ENCODE data around the gene TBX3.
"Not testable (repeated sequence)": the region's sequence is repeated elsewhere in the genome, so short reads cannot be mapped to it uniquely, and the experiment has no call there.

TBX3 gene

DNA sequence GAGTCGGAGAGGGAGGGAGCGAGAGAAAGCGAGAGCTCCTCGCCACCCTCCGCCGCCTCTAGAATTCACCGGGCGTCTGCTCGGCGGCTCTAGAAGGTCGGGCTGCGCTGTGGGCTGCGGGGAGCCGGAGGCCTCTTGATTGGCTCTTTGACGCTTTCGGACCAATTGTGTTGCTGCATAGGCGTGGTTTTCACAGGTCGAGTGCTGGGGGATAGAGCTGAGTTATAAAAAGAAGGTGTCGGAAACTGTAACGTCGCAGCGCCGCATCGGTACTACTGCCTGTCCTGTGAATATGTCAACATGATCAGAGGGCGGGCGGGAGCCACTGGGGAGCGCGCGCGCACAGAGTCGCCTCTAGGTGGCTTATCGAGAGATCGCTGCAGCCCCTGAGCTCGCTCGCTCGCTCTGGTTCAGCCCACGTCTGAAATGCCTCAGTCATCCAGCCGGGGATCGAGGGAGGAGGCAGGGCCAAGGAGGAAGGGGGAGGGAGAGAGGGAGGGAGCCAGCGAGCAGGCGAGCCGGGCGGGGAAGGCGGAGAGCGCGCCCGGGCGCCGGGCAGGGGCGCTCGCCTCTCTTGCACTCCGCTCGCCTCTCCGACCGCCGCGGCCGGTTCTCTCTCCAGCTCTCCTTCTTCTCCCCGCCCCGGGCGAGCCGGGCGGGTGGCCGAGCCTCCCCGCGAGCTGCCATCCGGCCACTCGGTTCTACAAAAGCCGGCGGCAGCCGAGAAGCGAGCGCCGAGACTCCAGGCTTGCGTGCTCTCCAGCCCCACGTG, at the start of gene TBX3:
TBX3 (minus strand) TSS at position 78 of the 772 bp plus-strand sequence. CDS start 975 bp downstream, outside the sequence.
- Mint-ChIP-seq H3K27ac (no peak within 1 kb of the TSS), H3K4me3 (peak within 1 kb of the TSS; percentile 57), H3K27me3 (peaks cover 92% of the 10 kb centered on the region), H3K36me3 (no peaks in the 10 kb centered on the region), H3K9me3 (no peaks in the 10 kb centered on the region), H3K4me1 (peaks cover 30% of the 10 kb centered on the region)
- peak; percentile 34 for ATAC-seq

DNA sequence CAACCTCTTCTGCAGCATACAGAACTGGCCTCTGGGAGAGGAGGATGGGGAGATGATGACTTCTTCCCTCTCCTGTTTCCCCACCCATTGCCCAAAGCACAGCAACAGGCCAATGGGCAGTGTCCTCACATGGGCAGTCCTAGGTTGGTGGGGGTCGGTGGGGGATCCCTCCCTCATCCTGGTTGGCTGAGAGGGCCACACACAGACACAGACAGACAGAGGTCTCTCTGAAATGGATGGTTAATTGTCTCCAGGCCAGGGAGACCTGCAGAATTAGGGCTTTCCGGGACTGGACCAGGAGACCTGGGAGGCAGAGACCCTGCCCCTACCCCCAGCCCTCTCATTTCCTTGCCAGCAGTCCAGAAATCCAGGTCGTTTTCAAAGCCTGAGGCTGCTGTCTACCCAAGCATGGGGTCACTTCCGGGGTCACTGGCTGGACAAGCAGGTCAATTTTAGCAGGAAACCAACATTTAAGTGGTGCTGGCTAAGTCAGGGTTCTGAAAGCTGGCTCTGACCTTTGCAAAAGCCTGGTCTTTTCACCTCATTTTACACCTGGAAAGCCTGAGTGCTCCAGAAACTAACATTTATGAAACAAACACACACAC, 48.6 kb upstream of the TBX3 start:
- no peaks in the 10 kb centered on the region for H3K4me1 Mint-ChIP-seq
- H3K36me3 Mint-ChIP-seq = no peaks in the 10 kb centered on the region
- no peak for ATAC-seq
- no peaks in the 10 kb centered on the region for H3K9me3 Mint-ChIP-seq
- H3K27me3 Mint-ChIP-seq = peaks cover 30% of the 10 kb centered on the region
- no peak overlapping the region for H3K27ac Mint-ChIP-seq
- no peak overlapping the region for H3K4me3 Mint-ChIP-seq

DNA sequence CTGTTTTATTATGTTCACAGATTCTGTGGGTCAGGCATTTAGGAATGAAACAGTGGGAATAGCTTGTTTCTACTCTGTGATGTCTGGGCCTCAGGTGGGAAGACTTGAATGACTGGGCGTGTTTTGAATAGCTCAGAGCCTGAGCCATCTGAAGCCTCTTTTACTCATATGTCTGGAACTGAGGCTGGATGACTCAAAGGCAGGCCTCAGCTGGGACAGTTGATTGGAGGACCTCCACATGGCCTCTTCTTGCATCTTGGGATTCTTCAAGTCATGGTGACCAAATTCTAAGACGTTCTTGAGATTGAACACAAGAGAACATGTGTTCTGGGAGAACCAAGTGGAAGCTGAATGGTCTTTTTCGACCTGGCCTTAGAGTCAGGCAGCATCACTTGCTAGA, 45.8 kb upstream of the TBX3 start:
- Mint-ChIP-seq H3K4me3 (no peak overlapping the region), H3K27ac (no peak overlapping the region)
- no peak for ATAC-seq

DNA sequence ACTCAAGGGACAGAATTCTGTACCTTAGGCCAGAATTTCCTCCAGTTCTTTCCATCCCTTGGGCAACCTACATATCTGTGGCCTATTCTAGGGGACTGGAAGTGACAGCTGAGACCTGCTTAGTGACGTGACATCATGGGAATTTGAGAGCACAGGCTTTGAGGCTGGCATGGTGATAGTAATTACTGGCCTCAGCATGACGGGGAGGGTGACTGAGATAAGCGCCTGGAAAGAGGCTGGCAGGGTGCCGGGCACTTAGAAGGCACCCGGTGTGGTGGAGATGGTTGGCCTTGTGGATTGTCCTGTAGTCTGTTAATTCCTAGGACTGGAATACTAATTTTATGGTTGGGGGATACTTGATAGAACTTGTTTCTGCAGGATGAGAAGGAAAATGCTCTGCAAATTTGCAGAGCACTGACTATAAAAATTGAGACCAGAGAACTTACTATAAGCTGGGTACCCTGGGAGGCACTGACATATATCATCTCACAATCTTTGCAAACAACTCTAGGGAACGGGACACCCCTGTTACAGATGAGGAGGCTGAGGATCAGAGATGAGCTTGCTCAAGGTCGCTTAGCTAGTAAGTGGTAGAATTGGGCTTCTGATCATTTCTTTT, 42.2 kb upstream of the TBX3 start:
- Mint-ChIP-seq H3K4me1 (no peaks in the 10 kb centered on the region), H3K9me3 (no peaks in the 10 kb centered on the region), H3K36me3 (no peaks in the 10 kb centered on the region), H3K4me3 (no peak overlapping the region), H3K27me3 (peaks cover 8% of the 10 kb centered on the region), H3K27ac (no peak overlapping the region)
- no peak for ATAC-seq

More for the DNA sequence above, 45.8 kb upstream of the TBX3 start:
- Mint-ChIP-seq H3K36me3 (no peaks in the 10 kb centered on the region), H3K4me1 (no peaks in the 10 kb centered on the region), H3K27me3 (peaks cover 9% of the 10 kb centered on the region), H3K9me3 (no peaks in the 10 kb centered on the region)

DNA sequence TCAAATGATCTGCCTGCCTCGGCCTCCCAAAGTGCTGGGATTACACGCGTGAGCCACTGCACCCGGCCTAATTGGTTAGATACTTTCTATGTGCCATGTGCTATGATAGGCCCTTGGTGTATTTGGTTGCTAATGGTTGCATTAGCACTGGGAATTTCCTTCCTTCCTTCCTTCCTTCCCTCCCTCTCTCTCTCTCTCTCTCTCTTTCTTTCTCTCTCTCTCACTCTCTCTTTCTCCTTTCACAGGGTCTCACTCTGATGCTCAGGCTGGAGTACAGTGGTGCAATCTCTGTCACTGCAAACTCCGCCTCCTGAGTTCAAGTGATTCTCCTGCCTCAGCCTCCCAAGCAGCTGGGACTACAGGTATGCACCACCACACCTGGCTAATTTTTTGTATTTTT, 38.2 kb upstream of the TBX3 start:
- H3K36me3 Mint-ChIP-seq, H3K4me1 Mint-ChIP-seq, H3K4me3 Mint-ChIP-seq, H3K27ac Mint-ChIP-seq, H3K27me3 Mint-ChIP-seq, H3K9me3 Mint-ChIP-seq, ATAC-seq: not testable (repeated sequence)

DNA sequence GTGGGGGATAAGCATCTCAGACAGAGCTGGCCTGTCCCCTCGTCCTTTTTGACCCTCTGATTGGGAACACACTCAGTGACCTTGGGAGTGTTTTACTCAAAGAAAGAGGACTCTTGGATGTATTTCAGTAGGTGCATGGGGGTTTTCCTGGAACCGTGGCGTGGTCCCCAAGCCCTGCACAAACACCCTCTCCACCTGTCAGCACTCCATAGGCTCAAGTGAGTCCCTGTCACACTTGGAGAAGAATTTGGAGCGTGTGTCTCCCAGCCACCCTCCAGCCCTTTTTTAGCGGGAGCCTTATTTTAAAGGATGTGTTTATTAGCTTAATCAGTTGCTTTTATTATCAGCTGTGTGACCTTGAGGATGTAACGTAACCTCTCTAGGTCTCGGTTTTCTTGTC, 37.3 kb upstream of the TBX3 start:
- ATAC-seq = no peak
- no peaks in the 10 kb centered on the region for H3K4me1 Mint-ChIP-seq
- H3K27ac Mint-ChIP-seq = no peak overlapping the region
- no peaks in the 10 kb centered on the region for H3K27me3 Mint-ChIP-seq
- H3K36me3 Mint-ChIP-seq = no peaks in the 10 kb centered on the region
- H3K9me3 Mint-ChIP-seq = peaks cover 2% of the 10 kb centered on the region
- no peak overlapping the region for H3K4me3 Mint-ChIP-seq

DNA sequence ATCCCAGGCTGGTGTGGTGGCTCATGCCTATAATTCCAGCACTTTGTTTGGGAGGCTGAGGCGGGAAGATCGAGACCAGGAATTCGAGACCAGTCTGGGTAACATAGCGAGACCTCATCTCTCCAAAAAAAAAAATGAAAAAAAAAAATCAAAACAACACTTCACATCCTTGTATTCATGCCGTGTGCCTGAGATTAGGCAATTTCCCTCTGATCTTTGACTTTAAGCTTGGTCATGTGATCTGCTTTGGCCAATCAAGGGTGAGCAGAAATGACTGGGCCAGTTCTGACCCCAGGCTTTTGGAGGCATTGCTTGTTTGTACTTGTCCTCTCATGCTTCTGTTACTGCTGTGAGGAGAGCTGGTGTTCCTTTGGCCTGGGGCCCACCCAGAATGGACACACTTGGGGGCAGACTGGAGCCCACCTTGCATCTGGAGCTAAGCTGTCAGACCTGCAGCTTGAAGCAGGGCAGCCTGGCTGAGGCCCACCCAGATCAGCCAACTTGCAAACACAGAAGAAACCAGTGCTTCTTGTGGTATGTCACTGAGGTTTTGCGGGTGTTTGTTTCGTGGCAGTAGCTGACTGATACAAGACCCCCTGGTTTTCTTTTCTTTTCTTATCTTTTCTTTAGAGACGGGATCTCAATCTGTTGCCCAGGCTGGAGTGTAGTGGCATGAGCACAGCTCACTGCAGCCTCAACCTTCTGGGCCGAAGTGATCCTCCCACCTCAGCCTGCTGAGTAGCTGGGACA, 29.7 kb upstream of the TBX3 start:
- Mint-ChIP-seq H3K4me1 (no peaks in the 10 kb centered on the region), H3K27ac (no peak overlapping the region), H3K36me3 (no peaks in the 10 kb centered on the region), H3K4me3 (no peak overlapping the region), H3K9me3 (peaks cover 10% of the 10 kb centered on the region), H3K27me3 (peaks cover 18% of the 10 kb centered on the region)
- no peak for ATAC-seq

DNA sequence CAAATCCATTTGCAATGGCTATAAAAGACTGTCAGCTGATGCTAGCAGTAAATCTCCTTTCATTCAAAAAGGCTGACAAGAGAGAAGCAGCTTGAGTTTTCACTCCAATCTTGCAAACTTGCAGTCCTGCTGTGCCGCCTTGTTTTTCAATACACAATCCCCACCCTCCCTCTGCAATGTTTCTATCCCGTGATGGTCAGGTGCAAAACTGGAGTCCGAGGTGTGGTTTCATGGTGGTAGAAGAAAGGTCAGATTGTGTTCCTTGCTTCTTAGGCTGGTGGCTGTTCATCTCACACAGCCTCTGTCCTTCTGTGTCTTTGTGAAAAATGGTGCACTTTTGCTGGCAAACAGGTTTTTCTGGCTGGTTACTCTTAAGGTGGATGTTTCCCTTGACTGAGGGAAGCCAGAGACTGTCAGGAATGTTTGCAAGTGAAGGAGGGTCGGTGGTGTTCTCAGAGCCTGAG, 27.7 kb upstream of the TBX3 start:
- no peak for ATAC-seq
- Mint-ChIP-seq H3K9me3 (peaks cover 12% of the 10 kb centered on the region), H3K36me3 (no peaks in the 10 kb centered on the region), H3K4me1 (no peaks in the 10 kb centered on the region), H3K27me3 (peaks cover 19% of the 10 kb centered on the region), H3K4me3 (no peak overlapping the region), H3K27ac (no peak overlapping the region)

DNA sequence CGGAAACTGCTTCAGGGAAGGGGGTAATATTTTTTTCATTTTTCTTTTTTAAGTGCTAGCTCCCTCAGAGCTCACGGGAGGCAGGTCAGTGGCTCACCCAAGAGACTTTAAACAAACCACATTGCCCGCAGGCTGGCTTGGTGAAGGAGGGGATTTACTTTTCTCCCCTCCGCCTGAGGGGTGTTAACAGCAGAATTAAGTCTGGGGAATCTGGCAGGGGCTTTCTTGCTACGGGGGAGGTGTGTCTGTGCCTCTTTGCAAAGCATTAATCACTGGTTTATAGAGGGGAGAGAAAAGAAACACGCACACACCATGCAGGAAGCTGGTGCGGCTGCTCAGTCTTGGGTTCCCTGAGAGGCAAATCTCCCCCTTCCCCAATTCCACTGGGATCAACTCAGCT, 26.2 kb upstream of the TBX3 start:
- no peaks in the 10 kb centered on the region for H3K4me1 Mint-ChIP-seq
- peaks cover 8% of the 10 kb centered on the region for H3K9me3 Mint-ChIP-seq
- no peak overlapping the region for H3K27ac Mint-ChIP-seq
- peaks cover 19% of the 10 kb centered on the region for H3K27me3 Mint-ChIP-seq
- H3K4me3 Mint-ChIP-seq = no peak overlapping the region
- ATAC-seq = no peak
- no peaks in the 10 kb centered on the region for H3K36me3 Mint-ChIP-seq

DNA sequence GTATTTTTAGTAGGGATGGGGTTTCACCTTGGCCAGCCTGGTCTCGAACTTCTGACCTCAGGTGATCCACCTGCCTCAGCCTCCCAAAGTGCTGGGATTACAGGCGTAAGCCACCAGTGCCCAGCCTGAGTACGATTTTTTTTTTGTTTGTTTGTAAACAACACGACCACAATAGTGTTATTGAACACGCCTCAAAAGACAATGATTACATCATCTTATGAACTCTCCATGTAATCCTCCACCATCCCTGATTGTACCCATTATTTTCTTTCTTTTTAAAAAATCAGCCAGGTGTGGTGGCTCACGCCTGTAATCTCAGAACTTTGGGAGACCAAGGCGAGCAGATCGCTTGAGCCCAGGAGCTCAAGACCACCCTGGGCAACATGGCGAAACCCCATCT, 25.1 kb upstream of the TBX3 start:
- no peaks in the 10 kb centered on the region for H3K4me1 Mint-ChIP-seq

DNA sequence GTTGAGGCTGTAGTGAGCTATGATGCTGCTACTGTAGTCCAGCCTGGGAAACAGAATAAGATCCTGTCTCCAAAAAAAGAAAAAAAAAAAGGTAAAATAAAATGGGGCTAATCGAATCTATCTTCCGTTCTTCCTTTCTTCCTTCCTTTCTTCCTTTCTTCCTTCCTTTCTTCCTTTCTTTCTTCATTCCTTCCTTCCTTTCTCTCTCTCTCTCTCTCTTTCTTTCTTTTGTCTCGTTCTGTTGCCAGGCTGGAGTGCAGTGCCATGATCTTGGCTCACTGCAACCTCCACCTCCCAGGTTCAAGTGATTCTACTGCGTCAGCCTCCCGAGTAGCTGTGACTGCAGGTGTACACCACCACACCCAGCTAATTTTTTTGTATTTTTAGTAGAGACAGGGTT, 24.6 kb upstream of the TBX3 start:
- H3K36me3 Mint-ChIP-seq, H3K4me3 Mint-ChIP-seq, H3K4me1 Mint-ChIP-seq, H3K9me3 Mint-ChIP-seq, ATAC-seq, H3K27ac Mint-ChIP-seq: not testable (repeated sequence)
- H3K27me3 Mint-ChIP-seq = peaks cover 27% of the 10 kb centered on the region

More for the DNA sequence above, 25.1 kb upstream of the TBX3 start:
- Mint-ChIP-seq H3K27me3 (peaks cover 22% of the 10 kb centered on the region), H3K27ac (no peak overlapping the region), H3K4me3 (no peak overlapping the region), H3K36me3 (no peaks in the 10 kb centered on the region), H3K9me3 (peaks cover 8% of the 10 kb centered on the region)
- no peak for ATAC-seq

DNA sequence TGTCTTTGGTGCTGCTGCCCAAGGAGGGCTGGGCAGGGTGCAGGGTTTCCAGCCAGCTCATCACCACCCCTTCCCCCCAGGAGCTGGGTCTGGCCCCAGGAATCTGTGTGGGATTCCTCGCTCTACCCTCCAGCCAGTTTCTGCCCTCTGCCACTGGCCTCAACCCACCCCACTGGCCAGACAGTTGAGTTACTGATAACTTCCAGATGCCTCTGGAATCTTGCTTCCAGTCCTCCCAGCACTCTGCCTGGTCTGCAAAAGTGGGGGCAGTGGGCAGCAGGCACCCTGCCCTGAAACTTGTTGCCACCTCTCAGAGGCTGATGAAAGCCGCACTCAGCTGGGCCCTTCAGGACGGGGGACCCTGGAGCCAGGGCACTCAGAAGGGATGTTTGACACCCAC, 20.1 kb upstream of the TBX3 start:
- H3K4me3 Mint-ChIP-seq = no peak overlapping the region
- peaks cover 4% of the 10 kb centered on the region for H3K9me3 Mint-ChIP-seq
- H3K27ac Mint-ChIP-seq = no peak overlapping the region
- H3K27me3 Mint-ChIP-seq = peaks cover 56% of the 10 kb centered on the region
- H3K4me1 Mint-ChIP-seq = no peaks in the 10 kb centered on the region
- no peak for ATAC-seq
- no peaks in the 10 kb centered on the region for H3K36me3 Mint-ChIP-seq

DNA sequence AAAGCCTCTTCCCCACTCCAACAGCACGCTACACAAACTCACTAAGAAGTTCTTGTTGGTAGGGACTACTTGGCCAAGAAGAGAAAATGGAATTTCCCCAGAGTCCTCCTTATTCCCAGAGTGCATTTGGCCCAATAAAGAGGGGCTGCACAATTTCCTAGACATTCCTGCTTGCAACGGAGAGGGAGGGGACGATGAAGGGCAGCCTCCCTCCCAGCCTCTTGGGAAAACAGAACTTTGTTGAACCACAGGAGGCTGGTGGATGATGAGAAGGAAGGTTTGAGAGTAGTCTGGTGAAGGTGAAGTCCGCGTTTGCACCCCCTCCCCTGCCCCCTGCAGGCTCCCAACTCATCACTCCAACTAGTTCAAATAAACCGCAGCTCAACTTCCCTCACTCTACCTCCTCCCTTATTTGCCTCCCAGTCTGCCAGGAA, 19.1 kb upstream of the TBX3 start:
- Mint-ChIP-seq H3K36me3 (no peaks in the 10 kb centered on the region), H3K27me3 (peaks cover 61% of the 10 kb centered on the region), H3K9me3 (peaks cover 6% of the 10 kb centered on the region), H3K4me3 (no peak overlapping the region), H3K27ac (no peak overlapping the region), H3K4me1 (no peaks in the 10 kb centered on the region)
- no peak for ATAC-seq

DNA sequence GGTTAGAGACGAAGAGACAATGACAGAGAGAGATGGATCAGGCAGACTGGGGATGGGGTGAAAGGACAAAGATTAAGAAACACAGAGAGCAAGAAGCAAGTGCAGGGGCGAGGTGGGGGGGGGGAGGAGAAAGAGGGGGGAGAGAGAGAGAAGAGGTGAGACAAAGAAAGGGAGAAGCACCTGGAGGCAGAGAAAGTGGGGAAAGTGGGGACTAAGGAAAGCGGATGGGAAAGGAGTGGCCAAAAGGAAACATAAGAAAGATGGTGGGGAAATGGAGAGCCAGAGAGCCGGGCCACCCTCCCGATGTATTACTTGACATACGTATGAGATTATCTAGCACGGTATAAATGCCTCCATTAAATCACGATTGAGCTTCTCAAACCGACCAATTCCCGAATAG, 18.5 kb upstream of the TBX3 start:
- H3K4me3 Mint-ChIP-seq = no peak overlapping the region
- no peaks in the 10 kb centered on the region for H3K36me3 Mint-ChIP-seq
- H3K9me3 Mint-ChIP-seq = peaks cover 6% of the 10 kb centered on the region
- H3K4me1 Mint-ChIP-seq = no peaks in the 10 kb centered on the region
- no peak overlapping the region for H3K27ac Mint-ChIP-seq
- H3K27me3 Mint-ChIP-seq = peaks cover 67% of the 10 kb centered on the region
- ATAC-seq = no peak

DNA sequence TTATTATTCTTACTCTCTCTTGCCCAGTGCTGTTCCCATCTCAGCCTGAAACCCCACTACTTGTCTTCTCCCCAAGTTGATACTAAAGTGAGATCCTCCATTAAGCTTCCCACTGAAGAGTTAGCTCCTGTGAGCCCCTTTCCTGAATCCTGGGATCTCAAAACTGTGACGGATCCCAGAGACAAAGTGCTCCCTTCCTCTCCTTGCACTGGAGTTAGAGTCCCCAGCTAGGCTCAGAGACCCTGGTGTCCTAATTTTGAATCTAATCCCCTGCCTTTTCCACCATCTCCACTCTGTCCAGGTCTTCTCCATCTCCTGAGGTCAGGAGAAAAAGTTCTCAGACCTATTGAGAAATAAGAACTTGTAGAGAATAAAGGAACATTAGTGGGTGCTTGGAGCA, 17.6 kb upstream of the TBX3 start:
- H3K27ac Mint-ChIP-seq = no peak overlapping the region
- no peaks in the 10 kb centered on the region for H3K4me1 Mint-ChIP-seq
- no peaks in the 10 kb centered on the region for H3K36me3 Mint-ChIP-seq
- H3K9me3 Mint-ChIP-seq = peaks cover 6% of the 10 kb centered on the region
- no peak overlapping the region for H3K4me3 Mint-ChIP-seq
- ATAC-seq = no peak
- H3K27me3 Mint-ChIP-seq = peaks cover 76% of the 10 kb centered on the region

Measured in stimulated activated memory B cell treated with anti-CD40 and anti-IgM and Interleukin-4, amounts not matched to agents 10 μg/mL and 1 μg/mL and 100 μg/mL, for 72 hours (primary cell).